ENCODE results near the gene ANK2. TPM values are rescaled to one million over a fixed set of nuclear protein-coding genes. Genes with fewer than 3 reads are reported as not detected.

The ANK2 gene
- total RNA-seq, 1 donor from 2014 or later: 9.4 TPM

GRCh38 chr4:113112338-113112978 is 63.0 kb downstream of the ANK2 start:
- DNase-seq (ENCODE audit: low spot score in 2 of 2): no peak
- no peaks in the 10 kb centered on the region for H3K27me3 ChIP-seq
- no peak overlapping the region for H3K27ac ChIP-seq
- TF ChIP-seq CTCF (IDR thresholded peaks at IDR 0.05): no peak
- H3K36me3 ChIP-seq: no peaks in the 10 kb centered on the region
- no peaks in the 10 kb centered on the region for H3K9me3 ChIP-seq
- H3K4me3 ChIP-seq: no peak overlapping the region
- intact Hi-C loops (cut with DNase I): no loop called here
- H3K4me1 ChIP-seq: no peaks in the 10 kb centered on the region

GRCh38 chr4:113113151-113113550 is 63.7 kb downstream of the ANK2 start:
- no peaks in the 10 kb centered on the region for H3K36me3 ChIP-seq
- TF ChIP-seq CTCF (IDR thresholded peaks at IDR 0.05): no peak
- H3K9me3 ChIP-seq: no peaks in the 10 kb centered on the region
- no peak overlapping the region for H3K4me3 ChIP-seq
- intact Hi-C loops (cut with DNase I): no loop called here
- DNase-seq (ENCODE audit: low spot score in 2 of 2): no peak
- no peak overlapping the region for H3K27ac ChIP-seq
- H3K4me1 ChIP-seq: no peaks in the 10 kb centered on the region
- H3K27me3 ChIP-seq: no peaks in the 10 kb centered on the region

- Histone ChIP-seq H3K9me3 (no peaks in the 10 kb centered on the region), H3K4me3 (no peak overlapping the region), H3K27ac (no peak overlapping the region), H3K4me1 (no peaks in the 10 kb centered on the region), H3K36me3 (no peaks in the 10 kb centered on the region), H3K27me3 (no peaks in the 10 kb centered on the region)
- DNase-seq (ENCODE audit: low spot score in 2 of 2): no peak
- no peak for TF ChIP-seq CTCF (IDR thresholded peaks at IDR 0.05)
- intact Hi-C loops (cut with DNase I): no loop called here
Measured at GRCh38 chr4:113114884-113115283, 65.4 kb downstream of the ANK2 start.

- no peaks in the 10 kb centered on the region for H3K4me1 ChIP-seq
- intact Hi-C loops (cut with DNase I): no loop called here
- H3K9me3 ChIP-seq: no peaks in the 10 kb centered on the region
- no peak for DNase-seq (ENCODE audit: low spot score in 2 of 2)
- H3K36me3 ChIP-seq: no peaks in the 10 kb centered on the region
- no peak overlapping the region for H3K27ac ChIP-seq
- no peak for TF ChIP-seq CTCF (IDR thresholded peaks at IDR 0.05)
- H3K27me3 ChIP-seq: no peaks in the 10 kb centered on the region
- H3K4me3 ChIP-seq: peak overlapping the region in 1 of 2 donors; percentile 24
Measured at GRCh38 chr4:113116414-113117357, 67.2 kb downstream of the ANK2 start.

- no peak for DNase-seq (ENCODE audit: low spot score in 2 of 2)
- H3K36me3 ChIP-seq: no peaks in the 10 kb centered on the region
- no peaks in the 10 kb centered on the region for H3K9me3 ChIP-seq
- H3K27me3 ChIP-seq: no peaks in the 10 kb centered on the region
- intact Hi-C loops (cut with DNase I): no loop called here
- no peaks in the 10 kb centered on the region for H3K4me1 ChIP-seq
- H3K27ac ChIP-seq: no peak overlapping the region
- no peak for TF ChIP-seq CTCF (IDR thresholded peaks at IDR 0.05)
- no peak overlapping the region for H3K4me3 ChIP-seq
Measured at GRCh38 chr4:113117358-113117702, 67.9 kb downstream of the ANK2 start.
